HepG2 (cell line): ENCODE data around the gene MIER2.

ENCODE experiments used
- HNRNPL ChIP-seq: fragments of 200-400 bp; formaldehyde crosslinking; IDR thresholded peaks from 2 replicates; pipeline ENCODE4 v1.6.1; 2017; ENCODE audit warnings: mild to moderate bottlenecking, low read depth, low read length
- ZNF543 ChIP-seq: sonication (generic); formaldehyde crosslinking; IDR thresholded peaks from 2 replicates; pipeline ENCODE4 v1.4.0; 2020; ENCODE audit warnings: mild to moderate bottlenecking, missing genetic modification reagents

DNA sequence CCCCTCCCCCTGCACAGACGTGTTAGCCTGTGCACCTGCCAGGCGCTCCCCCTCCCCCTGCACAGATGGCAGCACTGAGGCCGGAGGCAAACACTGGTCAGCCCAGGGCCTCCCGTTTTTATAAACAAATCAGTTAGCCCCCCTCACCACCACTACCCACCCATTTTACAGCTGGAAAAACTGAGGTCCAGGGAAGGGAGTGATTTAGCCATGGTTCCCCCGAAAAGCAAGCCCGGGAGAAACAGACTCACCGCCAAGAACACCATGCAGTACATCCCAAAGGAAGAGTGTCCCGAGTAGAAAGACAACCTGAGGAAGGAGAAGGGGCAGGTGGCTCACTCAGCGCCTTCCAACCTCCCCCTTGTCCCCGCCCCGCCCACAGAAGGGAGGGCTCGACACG lies 62.1 kb downstream of the MIER2 start:
- TF ChIP-seq ZNF543 (CRISPR knock-in tag): no peak
- TF ChIP-seq HNRNPL: no peak
